ENCODE results near the gene EI24. TPM values are rescaled to one million over a fixed set of nuclear protein-coding genes. Genes with fewer than 3 reads are reported as not detected.

EI24 gene
- total and polyA plus RNA-seq, 9 of the 15 experiments (the other 6 are each of a cell fraction or from before 2014, with no cell fraction given), result 50.4 to 260 (median 168) TPM

GRCh38 chr11:125554038-125554437 lies 15.2 kb upstream of the EI24 start (continued):
- TF ChIP-seq E2F1 (CRISPR knock-in tag; IDR thresholded peaks at IDR 0.05) (no peak), UBTF (IDR thresholded peaks at IDR 0.05; ENCODE audit: borderline replicate concordance in 1 of 2, low read depth in 2 of 2, low read length in 2 of 2) (no peak), ZNF175 (CRISPR knock-in tag; IDR thresholded peaks at IDR 0.05; ENCODE audit: low read depth) (peak; percentile 67; the same call in 1 of the 2 replicates), SMAD4 (CRISPR knock-in tag; conservative IDR thresholded peaks at IDR 0.05) (peak; percentile 76), TEAD2 (tag; IDR thresholded peaks at IDR 0.05) (no peak), PYGO2 (tag; IDR thresholded peaks at IDR 0.05) (no peak), SMAD3 (CRISPR knock-in tag; conservative IDR thresholded peaks at IDR 0.05) (no peak), CBX8 (IDR thresholded peaks at IDR 0.05; ENCODE audit: borderline replicate concordance, extremely low read depth, low read depth, low read length, poor library complexity, severe bottlenecking) (no peak), MCM2 (IDR thresholded peaks at IDR 0.05; ENCODE audit: low read depth) (no peak), POLR2B (IDR thresholded peaks at IDR 0.05; ENCODE audit: low read depth, partially characterized antibody) (no peak), ZNF217 (CRISPR knock-in tag; IDR thresholded peaks at IDR 0.05) (no peak), CGGBP1 (CRISPR knock-in tag; IDR thresholded peaks at IDR 0.05) (no peak), KLF13 (tag; IDR thresholded peaks at IDR 0.05; ENCODE audit: borderline replicate concordance, low read depth) (peak; percentile 57; the same call in 1 of the 2 replicates), RAD21 (CRISPR knock-in tag; conservative IDR thresholded peaks at IDR 0.05 in 1 of 2, IDR thresholded peaks at IDR 0.05 in 1 of 2) (peak; percentile 58 to 76), CHCHD3 (CRISPR knock-in tag; IDR thresholded peaks at IDR 0.05) (no peak), MYC (IDR thresholded peaks at IDR 0.05; ENCODE audit: low read depth, low read length) (peak; percentile 95), MYC (CRISPR knock-in tag; IDR thresholded peaks at IDR 0.05; ENCODE audit: borderline replicate concordance, low read depth) (no peak), KLF1 (tag; IDR thresholded peaks at IDR 0.05) (no peak), ZNF324 (CRISPR knock-in tag; IDR thresholded peaks at IDR 0.05) (no peak), ZNF316 (IDR thresholded peaks at IDR 0.05) (no peak), CBFA2T3 (IDR thresholded peaks at IDR 0.05) (no peak), ZSCAN29 (IDR thresholded peaks at IDR 0.05) (no peak), RBM22 (IDR thresholded peaks at IDR 0.05; ENCODE audit: low read depth, low read length, poor library complexity, severe bottlenecking) (no peak), ZNF282 (CRISPR knock-in tag; IDR thresholded peaks at IDR 0.05) (no peak), USF2 (CRISPR knock-in tag; IDR thresholded peaks at IDR 0.05) (no peak), ZNF124 (CRISPR knock-in tag; IDR thresholded peaks at IDR 0.05) (no peak)
